MM.1S (cell line): Measurements from ENCODE around the gene LRIG3.
"Not testable (repeated sequence)": the region's sequence is repeated elsewhere in the genome, so short reads cannot be mapped to it uniquely, and the experiment has no call there.

ENCODE experiments used
- DNase-seq: peaks from one replicate; pipeline ENCODE4 v3.0.0-alpha.2; 2015
- H2AFZ ChIP-seq: fragments of 300-600 bp; sonication (generic); 2 replicates; pipeline ENCODE4 v1.6.0; 2016; ENCODE audit warnings: antibody characterized with exemption, low read length
- H3F3A ChIP-seq: fragments of 300-600 bp; sonication (generic); 2 replicates; pipeline ENCODE4 v1.6.1; 2016; ENCODE audit warnings: mild to moderate bottlenecking, antibody characterized with exemption, low read length, moderate library complexity, mixed read lengths; ENCODE audit not compliant: insufficient read depth
- H3K27ac ChIP-seq: fragments of 300-600 bp; sonication (generic); 2 replicates; pipeline ENCODE4 v1.5.1; 2016; ENCODE audit warnings: mild to moderate bottlenecking, low read length
- H3K27me3 ChIP-seq: fragments of 300-600 bp; sonication (generic); replicated peaks from 2 replicates; pipeline ENCODE4 v1.6.0; 2016; ENCODE audit warnings: low read length; ENCODE audit not compliant: insufficient read depth
- H3K36me3 ChIP-seq: fragments of 300-600 bp; sonication (generic); replicated peaks from 2 replicates; pipeline ENCODE4 v1.6.1; 2016; ENCODE audit warnings: mild to moderate bottlenecking, low read length, mixed read lengths; ENCODE audit not compliant: insufficient read depth
- H3K4me1 ChIP-seq: fragments of 300-600 bp; sonication (generic); 2 replicates; pipeline ENCODE4 v1.6.1; 2016; ENCODE audit warnings: low read length, mixed read lengths
- H3K4me2 ChIP-seq: fragments of 300-600 bp; sonication (generic); 2 replicates; pipeline ENCODE4 v1.6.0; 2016; ENCODE audit warnings: low read depth, low read length
- H3K4me3 ChIP-seq: fragments of 300-600 bp; sonication (generic); 2 replicates; pipeline ENCODE4 v1.5.1; 2016; ENCODE audit warnings: low read length, mixed read lengths
- H3K79me2 ChIP-seq: fragments of 300-600 bp; sonication (generic); 2 replicates; pipeline ENCODE4 v1.6.1; 2016; ENCODE audit warnings: mixed run types, low read length, mixed read lengths
- H3K9ac ChIP-seq: fragments of 300-600 bp; sonication (generic); 2 replicates; pipeline ENCODE4 v1.6.1; 2016; ENCODE audit warnings: low read length, mixed read lengths
- H3K9me2 ChIP-seq: fragments of 300-600 bp; sonication (generic); replicated peaks from 2 replicates; pipeline ENCODE4 v1.6.1; 2016; ENCODE audit warnings: mild to moderate bottlenecking, low read length, mixed read lengths; ENCODE audit not compliant: insufficient read depth
- H3K9me3 ChIP-seq: fragments of 300-600 bp; sonication (generic); replicated peaks from 2 replicates; pipeline ENCODE4 v1.6.1; 2016; ENCODE audit warnings: mild to moderate bottlenecking, low read length, mixed read lengths; ENCODE audit not compliant: insufficient read depth
- H4K20me1 ChIP-seq: fragments of 300-600 bp; sonication (generic); 2 replicates; pipeline ENCODE4 v1.6.1; 2016; ENCODE audit warnings: mild to moderate bottlenecking, low read length, moderate library complexity, mixed read lengths; ENCODE audit not compliant: insufficient read depth
- CTCF ChIP-seq: fragments of 300-600 bp; sonication (generic); IDR thresholded peaks from 2 replicates; pipeline ENCODE4 v1.5.1; 2016; ENCODE audit warnings: antibody characterized with exemption, low read length, mixed read lengths
- EZH2 ChIP-seq: fragments of 300-600 bp; sonication (generic); optimal IDR thresholded peaks from 2 replicates; pipeline ENCODE3; 2017; ENCODE audit warnings: low read depth, mild to moderate bottlenecking, antibody characterized with exemption, low read length, mixed read lengths
- EZH2phosphoT487 ChIP-seq: fragments of 300-600 bp; sonication (generic); IDR thresholded peaks from 2 replicates; pipeline ENCODE4 v1.6.1; 2018; ENCODE audit warnings: antibody characterized with exemption, low read length

The LRIG3 gene

GRCh38 chr12:58905422-58905821, 14.9 kb downstream of the LRIG3 start:
- Histone ChIP-seq H3K27me3 (no peaks in the 10 kb centered on the region), H3K9ac (no peak overlapping the region), H3K4me1 (no peaks in the 10 kb centered on the region), H3K4me2 (no peak overlapping the region), H3K9me2 (no peaks in the 10 kb centered on the region), H3K9me3 (no peaks in the 10 kb centered on the region), H4K20me1 (no peaks in the 10 kb centered on the region), H2AFZ (no peak overlapping the region), H3K36me3 (peaks cover 5% of the 10 kb centered on the region; the same call in 1 of the 2 replicates), H3F3A (no peaks in the 10 kb centered on the region), H3K79me2 (no peaks in the 10 kb centered on the region), H3K4me3 (no peak overlapping the region), H3K27ac (no peak overlapping the region)
- no peak for TF ChIP-seq CTCF
- TF ChIP-seq EZH2 = no peak
- TF ChIP-seq EZH2phosphoT487 = no peak
- DNase-seq = no peak

GRCh38 chr12:58902726-58903125, 17.6 kb downstream of the LRIG3 start:
- not testable (repeated sequence) for H3K4me1 ChIP-seq

GRCh38 chr12:58901664-58902063, 18.6 kb downstream of the LRIG3 start:
- peaks cover 5% of the 10 kb centered on the region; the same call in 1 of the 2 replicates for H3K36me3 ChIP-seq
- no peak overlapping the region for H3K9ac ChIP-seq
- no peaks in the 10 kb centered on the region for H3K9me3 ChIP-seq
- no peaks in the 10 kb centered on the region for H3K79me2 ChIP-seq
- H3K4me3 ChIP-seq = no peak overlapping the region
- no peak for TF ChIP-seq EZH2
- no peak for TF ChIP-seq CTCF
- no peak for TF ChIP-seq EZH2phosphoT487
- no peak overlapping the region for H3K4me2 ChIP-seq
- no peaks in the 10 kb centered on the region for H4K20me1 ChIP-seq
- no peak overlapping the region for H3K27ac ChIP-seq
- no peaks in the 10 kb centered on the region for H3K4me1 ChIP-seq
- H2AFZ ChIP-seq = no peak overlapping the region
- DNase-seq = no peak
- no peaks in the 10 kb centered on the region for H3K27me3 ChIP-seq
- no peaks in the 10 kb centered on the region for H3F3A ChIP-seq
- no peaks in the 10 kb centered on the region for H3K9me2 ChIP-seq

More at GRCh38 chr12:58902726-58903125, 17.6 kb downstream of the LRIG3 start:
- not testable (repeated sequence) for H3K27ac ChIP-seq, H3K4me3 ChIP-seq, H3K4me2 ChIP-seq, H2AFZ ChIP-seq, DNase-seq, H3K79me2 ChIP-seq, H3F3A ChIP-seq, H3K36me3 ChIP-seq, H4K20me1 ChIP-seq, H3K9me2 ChIP-seq, H3K27me3 ChIP-seq, H3K9me3 ChIP-seq, H3K9ac ChIP-seq

GRCh38 chr12:58897969-58898368, 22.3 kb downstream of the LRIG3 start:
- no peaks in the 10 kb centered on the region for H3F3A ChIP-seq
- TF ChIP-seq EZH2phosphoT487 = no peak
- TF ChIP-seq CTCF = no peak
- no peak for TF ChIP-seq EZH2

More at GRCh38 chr12:58897969-58898368, 22.3 kb downstream of the LRIG3 start:
- H3K27me3 ChIP-seq = no peaks in the 10 kb centered on the region
- H3K79me2 ChIP-seq = peaks cover 4% of the 10 kb centered on the region; the same call in 1 of the 2 replicates
- no peaks in the 10 kb centered on the region for H3K4me1 ChIP-seq
- no peak overlapping the region for H3K4me2 ChIP-seq
- H3K9me3 ChIP-seq = no peaks in the 10 kb centered on the region
- no peak overlapping the region for H2AFZ ChIP-seq
- H4K20me1 ChIP-seq = no peaks in the 10 kb centered on the region
- no peak overlapping the region for H3K4me3 ChIP-seq
- H3K9me2 ChIP-seq = no peaks in the 10 kb centered on the region
- no peak overlapping the region for H3K27ac ChIP-seq
- no peak overlapping the region for H3K9ac ChIP-seq
- no peak for DNase-seq
- no peaks in the 10 kb centered on the region for H3K36me3 ChIP-seq
